Adrenal gland (tissue), 12 donors: ENCODE measurements around the gene CEP164. TPM values are rescaled to one million over a fixed set of nuclear protein-coding genes. Genes with fewer than 3 reads are reported as not detected.

Experiments used
- DNase-seq, 7 donors: peaks; one replicate each; pipeline ENCODE4 v3.0.0-alpha.2; 2019 to 2020
- H3K27ac ChIP-seq, 5 donors: fragments of 200-600 bp; sonication (generic) in 4 of 5; 1 replicate in 3 of 5; 2 replicates in 2 of 5; pipeline versions ENCODE4 v1.5.1 to v1.8.0; 2016 to 2020; ENCODE audit warnings: mild to moderate bottlenecking in 1 of 5
- H3K27me3 ChIP-seq: fragments of 200-600 bp; 2 replicates; pipeline ENCODE4 v1.8.0; 2021
- H3K36me3 ChIP-seq, 2 donors: fragments of 200-600 bp; replicated peaks in 1 of 2; 1 replicate in 1 of 2; 2 replicates in 1 of 2; pipeline versions ENCODE4 v1.5.1 to v1.8.0; 2018 to 2022
- H3K4me1 ChIP-seq, 2 donors: fragments of 200-600 bp; replicated peaks in 1 of 2; 1 replicate in 1 of 2; 2 replicates in 1 of 2; pipeline versions ENCODE4 v1.5.1 to v1.8.0; 2018 to 2021
- H3K4me3 ChIP-seq, 4 donors: fragments of 200-600 bp; sonication (generic) in 3 of 4; one replicate each; pipeline ENCODE4 v1.5.1; 2016 to 2018
- H3K9me3 ChIP-seq, 3 donors: fragments of 200-600 bp; sonication (generic) in 1 of 3; replicated peaks in 1 of 3; 1 replicate in 2 of 3; 2 replicates in 1 of 3; pipeline versions ENCODE4 v1.5.1 to v1.8.0; 2016 to 2021
- CTCF ChIP-seq, 6 experiments: fragments of 450-650 bp in 4 of 6; fragments of 200-600 bp in 2 of 6; sonication (generic) in 1 of 6; IDR thresholded peaks; 1 replicate in 5 of 6; 2 replicates in 1 of 6; pipeline versions ENCODE4 v1.5.1 to v1.8.0; 2016 to 2021; ENCODE audit warnings: antibody characterized with exemption in 6 of 6, mild to moderate bottlenecking in 2 of 6, moderate library complexity in 1 of 6
- POLR2A ChIP-seq, 2 donors: fragments of 450-650 bp; IDR thresholded peaks; one replicate each; pipeline ENCODE4 v1.6.1; 2017; ENCODE audit warnings: antibody characterized with exemption in 2 of 2, mild to moderate bottlenecking in 2 of 2, moderate library complexity in 1 of 2
- WGBS, 4 donors: extraction: QIAGEN DNeasy Blood & Tissue Kit in 2 of 4; methylation state at CpG; one replicate each; pipeline versions ENCODE4 v1.1.5 to v1.1.7; 2013 to 2017; 5-methylcytosine and 5-hydroxymethylcytosine counted together
- intact Hi-C, 2 donors: fragments of 100-400 bp; cut with DNase I; formaldehyde crosslinking; loops; one replicate each; pipeline versions ENCODE4 v1.14.1 to v1.15.0; 2022 to 2023
- polyA plus RNA-seq, 3 donors: library from polyadenylated mRNA; stranded (reverse); fragments of 200-250 nt in 2 of 3; fragments of 350-450 nt in 1 of 3; fragmentation: Illumina TruSeq in 1 of 3; extraction: RNeasy Lipid Tissue Mini Kit (QIAGEN cat#74804) in 1 of 3; gene quantifications; one replicate each; pipeline ENCODE4 v1.2.3, GENCODE V29; 2013 to 2014
- total RNA-seq, 9 donors: library from RNA; depleted of rRNA in 4 of 9; stranded (reverse); fragments of >200 nt in 4 of 9; fragments of 120-200 nt in 1 of 9; fragmentation: NEBNext Ultra II Directional in 1 of 9; extraction: Animal tissue kit (Norgen Biotek cat#: 25700) in 1 of 9; gene quantifications; one replicate each; pipeline versions ENCODE4 v1.1.0 to v1.2.4, GENCODE V29; 2013 to 2023
- donor health status: healthy with polysubstance abuse.
- donor health status: Bipolar disorder and iron deficiency.
- donor health status: DM: yes; HTN: yes; CAD: no.
- donor health status: DM: no; HTN: no; CAD: no.
- donor health status: DM: no; HTN: no; CAD: no.
- donor health status: DM: yes; HTN: yes; CAD: no.

Gene CEP164
- total and polyA plus RNA-seq, 12 donors: 10.6 to 82.9 (median 24.1) TPM

- H3K36me3 ChIP-seq: no peaks in the 10 kb centered on the region
- no peak overlapping the region for H3K4me3 ChIP-seq
- no peaks in the 10 kb centered on the region for H3K9me3 ChIP-seq
- no peak for DNase-seq
- 85 to 91% (median 89%) methylated on average over 23 of the region's 23 CpGs for WGBS, 4 donors
- no peak overlapping the region for H3K27ac ChIP-seq
- TF ChIP-seq CTCF (IDR thresholded peaks at IDR 0.05) (no peak), POLR2A (IDR thresholded peaks at IDR 0.05) (no peak)
- intact Hi-C loops: loop anchor here in 1 of 2 donors (10.0 kb wide), 1 partner anchor 518 kb away; no protein-coding TSS in a partner anchor
- H3K4me1 ChIP-seq: no peaks in the 10 kb centered on the region
- H3K27me3 ChIP-seq: no peaks in the 10 kb centered on the region
These were observed 109.6 kb downstream of the CEP164 start for GRCh38 chr11:117437041-117437790.

GRCh38 chr11:117437791-117438130 is 110.1 kb downstream of the CEP164 start:
- no peak overlapping the region for H3K27ac ChIP-seq
- H3K9me3 ChIP-seq: no peaks in the 10 kb centered on the region
- no peak for DNase-seq
- WGBS, 4 donors: 91 to 96% (median 94%) methylated on average over 12 to 14 of the region's 14 CpGs
- TF ChIP-seq POLR2A (IDR thresholded peaks at IDR 0.05) (no peak), CTCF (IDR thresholded peaks at IDR 0.05) (no peak)
- no peak overlapping the region for H3K4me3 ChIP-seq
- peaks cover under 1% of the 10 kb centered on the region for H3K27me3 ChIP-seq
- no peaks in the 10 kb centered on the region for H3K36me3 ChIP-seq
- intact Hi-C loops: loop anchor here in 1 of 2 donors (10.0 kb wide), 1 partner anchor 517 kb away; no protein-coding TSS in a partner anchor
- no peaks in the 10 kb centered on the region for H3K4me1 ChIP-seq

- H3K36me3 ChIP-seq: no peaks in the 10 kb centered on the region
- H3K27me3 ChIP-seq: peaks cover 8% of the 10 kb centered on the region
- intact Hi-C loops: loop anchor here in 1 of 2 donors (10.0 kb wide), 1 partner anchor 516 kb away; no protein-coding TSS in a partner anchor
- no peak overlapping the region for H3K4me3 ChIP-seq
- 55 to 81% (median 73%) methylated on average over 5 to 17 of the region's 17 CpGs for WGBS, 4 donors
- no peak overlapping the region for H3K27ac ChIP-seq
- TF ChIP-seq POLR2A (IDR thresholded peaks at IDR 0.05): no peak
- TF ChIP-seq CTCF (IDR thresholded peaks at IDR 0.05): no peak
- no peak for DNase-seq
- H3K4me1 ChIP-seq: peaks cover 0 to 3% of the 10 kb centered on the region in 2 donors
- H3K9me3 ChIP-seq: no peaks in the 10 kb centered on the region
These were observed 110.8 kb downstream of the CEP164 start for GRCh38 chr11:117438371-117439000.

GRCh38 chr11:117439256-117439655 is 111.6 kb downstream of the CEP164 start:
- Histone ChIP-seq H3K9me3 (no peaks in the 10 kb centered on the region), H3K4me1 (peaks cover 0 to 5% of the 10 kb centered on the region in 2 donors), H3K36me3 (no peaks in the 10 kb centered on the region), H3K27ac (no peak overlapping the region), H3K4me3 (no peak overlapping the region), H3K27me3 (peaks cover 8% of the 10 kb centered on the region)
- DNase-seq: no peak
- no peak for TF ChIP-seq POLR2A (IDR thresholded peaks at IDR 0.05)
- no peak for TF ChIP-seq CTCF (IDR thresholded peaks at IDR 0.05)
- WGBS, 4 donors: 85 to 92% (median 87%) methylated on average over 5 to 13 of the region's 13 CpGs
- intact Hi-C loops: loop anchor here in 1 of 2 donors (10.0 kb wide), 1 partner anchor 516 kb away; no protein-coding TSS in a partner anchor
